ENCODE measurements around the gene CNST. TPM values are rescaled to one million over a fixed set of nuclear protein-coding genes. Genes with fewer than 3 reads are reported as not detected.

Gene CNST
- total RNA-seq, 2 experiments from 2014 or later, result 14.6 to 25.1 TPM

Small RNAs within 50 kb of the gene (small RNA-seq; reads per million reads assigned to genes)
- gene AL356583.2 (not detected), gene AL591623.2 (not detected)

Other genes starting within 250 kb of the CNST start
- 26.6 and 28.9 TPM in 2 replicates for gene SMYD3, start 59.2 kb upstream of the CNST start, total RNA-seq (2014; rRNA removed; shearing (Covaris generic))
- gene SMYD3, start 59.2 kb upstream of the CNST start, total RNA-seq (2022), result 32.5 and 34.5 TPM in 2 replicates
- gene TFB2M, start 195 bp upstream of the CNST start, total RNA-seq (2014; rRNA removed; shearing (Covaris generic)), result 10.7 and 15.0 TPM in 2 replicates
- 13.2 and 17.5 TPM in 2 replicates for gene TFB2M, start 195 bp upstream of the CNST start, total RNA-seq (2022)
- gene SCCPDH, start 158.0 kb downstream of the CNST start, total RNA-seq (2014; rRNA removed; shearing (Covaris generic)), result 1.8 and 1.9 TPM in 2 replicates
- gene SCCPDH, start 158.0 kb downstream of the CNST start, total RNA-seq (2022), result 12.1 and 12.2 TPM in 2 replicates

All from OCI-LY7 (cell line).